OCI-LY3 (cell line): ENCODE measurements around the gene VAMP8.

Experiments
- CTCF ChIP-seq: fragments of 200-600, 300-600 bp; sonication (generic); IDR thresholded peaks from 2 replicates; pipeline ENCODE4 v1.5.1; 2014; ENCODE audit warnings: antibody characterized with exemption, low read length, low read depth
- EZH2phosphoT487 ChIP-seq: fragments of 200-600 bp; shearing (Covaris generic); IDR thresholded peaks from 2 replicates; pipeline ENCODE4 v1.6.1; 2018; ENCODE audit warnings: antibody characterized with exemption, mixed run types, low read depth

DNA sequence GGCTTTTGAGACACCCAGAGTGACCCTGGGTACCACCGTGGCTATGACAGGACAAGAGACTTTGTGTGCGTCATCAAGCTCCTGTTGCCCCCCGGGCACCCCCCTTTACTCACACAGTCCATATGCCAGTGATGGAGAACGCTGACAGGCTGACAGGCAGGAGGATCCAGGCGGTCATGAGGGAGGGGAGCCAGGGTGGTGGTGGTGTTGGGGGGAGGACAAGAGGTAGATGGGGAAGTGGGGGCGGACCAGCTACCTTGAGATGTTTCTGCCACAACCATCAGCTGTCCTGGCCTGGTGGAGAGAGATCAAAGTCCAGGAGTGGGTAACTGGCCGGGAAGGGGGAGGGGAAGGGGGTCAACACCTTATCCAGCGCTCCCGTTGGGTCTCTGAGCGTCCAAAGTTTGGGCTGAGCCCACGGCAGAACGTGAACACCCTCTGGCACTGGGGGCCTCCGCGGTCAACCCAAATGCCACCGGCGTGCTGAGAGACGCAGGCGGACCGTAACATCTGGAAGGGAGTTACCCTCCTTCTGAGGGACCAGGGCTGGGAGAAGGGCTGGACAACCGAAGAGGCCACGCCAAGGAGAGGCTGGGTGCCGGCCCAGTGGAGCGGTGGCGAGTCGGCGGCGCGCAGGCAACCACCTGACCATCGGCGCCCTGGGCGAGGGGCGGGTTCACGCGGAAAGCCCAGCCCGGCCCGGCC is 24.5 kb downstream of the VAMP8 start:
- TF ChIP-seq CTCF (no peak), EZH2phosphoT487 (no peak)
